Left ventricle myocardium inferior (tissue), 1 donor: ENCODE data around the gene SHB. TPM values are rescaled to one million over a fixed set of nuclear protein-coding genes. Genes with fewer than 3 reads are reported as not detected.

ENCODE experiments used
- DNase-seq: peaks from one replicate; pipeline ENCODE4 v3.0.0-alpha.2; 2020
- H3K27ac ChIP-seq: fragments of 200-600 bp; replicated peaks from 2 replicates; pipeline ENCODE4 v1.8.0; 2021
- H3K27me3 ChIP-seq: fragments of 200-600 bp; 2 replicates; pipeline ENCODE4 v1.8.0; 2021; ENCODE audit warnings: low read depth
- H3K36me3 ChIP-seq: fragments of 200-600 bp; 2 replicates; pipeline ENCODE4 v1.8.0; 2021
- H3K4me1 ChIP-seq: fragments of 200-600 bp; 2 replicates; pipeline ENCODE4 v1.8.0; 2021
- H3K4me3 ChIP-seq: fragments of 200-600 bp; 2 replicates; pipeline ENCODE4 v1.8.0; 2021; ENCODE audit warnings: mild to moderate bottlenecking, moderate library complexity
- H3K9me3 ChIP-seq: fragments of 200-600 bp; replicated peaks from 2 replicates; pipeline ENCODE4 v1.8.0; 2021
- intact Hi-C: fragments of 100-400 bp; cut with micrococcal nuclease; formaldehyde crosslinking; loops from one replicate; pipeline ENCODE4 v1.11.0; 2022
- total RNA-seq: library from RNA; stranded (reverse); fragmentation: NEBNext Ultra II Directional; extraction: Animal tissue kit (Norgen Biotek cat#: 25700); gene quantifications from one replicate; pipeline ENCODE4 v1.2.1, GENCODE V29; 2021
- TF ChIP-seq, protein P1 (sequence below): fragments of 200-600 bp; IDR thresholded peaks from 2 replicates; pipeline ENCODE4 v1.8.0; 2021; ENCODE audit warnings: antibody characterized with exemption, mild to moderate bottlenecking, borderline replicate concordance
- donor health status: DM: no; HTN: yes; CAD: no; lungs with severe emphysema.

SHB gene
- total RNA-seq, 1 donor from 2014 or later: 19.4 TPM

DNA sequence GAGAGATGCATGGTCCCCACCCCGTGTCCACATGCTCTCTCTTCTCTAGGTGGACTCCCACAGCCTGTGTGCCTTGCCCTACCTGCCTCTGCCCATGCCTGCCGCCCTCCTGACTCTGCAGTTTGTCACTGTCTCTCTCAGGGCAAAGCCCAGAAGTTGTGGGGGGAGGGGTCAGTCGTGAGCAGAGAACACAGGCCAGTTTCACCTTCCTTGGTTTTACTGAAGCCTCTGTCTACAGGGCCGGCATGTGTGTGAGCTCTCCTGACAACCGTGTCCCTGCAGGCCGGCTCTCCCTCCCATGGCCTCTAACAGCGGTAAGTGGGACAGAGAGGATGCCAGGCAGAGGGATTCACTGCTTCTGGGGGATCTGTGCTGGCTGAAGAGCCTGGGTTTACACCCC is 121.6 kb downstream of the SHB start:
- TF ChIP-seq, protein P1, sequence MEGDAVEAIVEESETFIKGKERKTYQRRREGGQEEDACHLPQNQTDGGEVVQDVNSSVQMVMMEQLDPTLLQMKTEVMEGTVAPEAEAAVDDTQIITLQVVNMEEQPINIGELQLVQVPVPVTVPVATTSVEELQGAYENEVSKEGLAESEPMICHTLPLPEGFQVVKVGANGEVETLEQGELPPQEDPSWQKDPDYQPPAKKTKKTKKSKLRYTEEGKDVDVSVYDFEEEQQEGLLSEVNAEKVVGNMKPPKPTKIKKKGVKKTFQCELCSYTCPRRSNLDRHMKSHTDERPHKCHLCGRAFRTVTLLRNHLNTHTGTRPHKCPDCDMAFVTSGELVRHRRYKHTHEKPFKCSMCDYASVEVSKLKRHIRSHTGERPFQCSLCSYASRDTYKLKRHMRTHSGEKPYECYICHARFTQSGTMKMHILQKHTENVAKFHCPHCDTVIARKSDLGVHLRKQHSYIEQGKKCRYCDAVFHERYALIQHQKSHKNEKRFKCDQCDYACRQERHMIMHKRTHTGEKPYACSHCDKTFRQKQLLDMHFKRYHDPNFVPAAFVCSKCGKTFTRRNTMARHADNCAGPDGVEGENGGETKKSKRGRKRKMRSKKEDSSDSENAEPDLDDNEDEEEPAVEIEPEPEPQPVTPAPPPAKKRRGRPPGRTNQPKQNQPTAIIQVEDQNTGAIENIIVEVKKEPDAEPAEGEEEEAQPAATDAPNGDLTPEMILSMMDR: no peak
- Histone ChIP-seq H3K27me3 (no peaks in the 10 kb centered on the region), H3K36me3 (peaks cover 34% of the 10 kb centered on the region), H3K9me3 (no peaks in the 10 kb centered on the region), H3K4me3 (no peak overlapping the region), H3K4me1 (peaks cover 89% of the 10 kb centered on the region), H3K27ac (no peak overlapping the region)
- intact Hi-C loops: loop anchor here (10.0 kb wide), 1 partner anchor 117 kb away; the partner anchor contains the start of gene SHB
- DNase-seq: no peak

DNA sequence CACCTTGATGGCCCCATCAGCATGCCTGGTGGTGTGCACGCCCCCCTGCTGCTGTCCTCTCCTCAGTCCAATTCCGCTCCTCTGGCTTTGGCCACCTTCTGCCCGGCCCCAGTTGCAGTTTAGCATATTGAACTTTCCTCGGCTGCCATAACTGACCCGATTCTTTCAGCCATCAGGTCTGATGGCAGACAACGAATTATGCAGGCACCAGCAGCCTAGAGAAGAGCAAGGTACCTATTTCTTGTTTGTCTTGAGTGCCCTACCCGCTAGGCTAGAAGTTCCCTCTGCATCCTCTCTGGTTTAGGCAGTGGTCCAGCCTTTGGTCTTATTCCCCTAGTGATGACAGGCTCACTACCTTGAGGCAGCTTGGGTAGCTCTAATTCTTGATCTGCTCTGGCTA is 122.1 kb downstream of the SHB start:
- TF ChIP-seq, protein P1: no peak
- Histone ChIP-seq H3K36me3 (peaks cover 29% of the 10 kb centered on the region), H3K4me1 (peaks cover 90% of the 10 kb centered on the region), H3K9me3 (no peaks in the 10 kb centered on the region), H3K4me3 (no peak overlapping the region), H3K27me3 (no peaks in the 10 kb centered on the region), H3K27ac (no peak overlapping the region)
- no peak for DNase-seq
- intact Hi-C loops: loop anchor here (10.0 kb wide), 1 partner anchor 118 kb away; the partner anchor contains the start of gene SHB

DNA sequence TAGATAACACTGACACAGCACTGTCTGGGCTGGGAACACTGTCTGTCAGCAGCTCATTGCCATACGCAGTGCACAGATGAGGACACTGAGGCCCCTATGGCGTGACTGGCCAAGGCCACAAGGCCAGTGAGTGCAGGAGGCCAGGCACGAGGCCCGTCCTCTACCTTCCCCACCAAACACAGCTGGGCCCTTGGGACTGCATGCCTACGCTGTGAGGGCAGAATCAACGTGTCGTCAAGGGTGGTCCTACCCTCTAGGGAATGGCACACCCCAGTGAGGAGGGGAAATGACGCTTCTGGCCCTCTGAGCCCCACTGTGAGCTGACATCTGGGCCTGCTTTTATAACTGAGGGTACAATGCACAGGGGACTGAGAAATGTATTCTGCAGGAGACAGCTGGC is 123.0 kb downstream of the SHB start:
- Histone ChIP-seq H3K27me3 (no peaks in the 10 kb centered on the region), H3K4me3 (no peak overlapping the region), H3K36me3 (peaks cover 28% of the 10 kb centered on the region), H3K27ac (no peak overlapping the region), H3K9me3 (no peaks in the 10 kb centered on the region), H3K4me1 (peaks cover 80% of the 10 kb centered on the region)
- DNase-seq: no peak
- TF ChIP-seq, protein P1: no peak
- intact Hi-C loops: loop anchor here (10.0 kb wide), 1 partner anchor 119 kb away; the partner anchor contains the start of gene SHB

DNA sequence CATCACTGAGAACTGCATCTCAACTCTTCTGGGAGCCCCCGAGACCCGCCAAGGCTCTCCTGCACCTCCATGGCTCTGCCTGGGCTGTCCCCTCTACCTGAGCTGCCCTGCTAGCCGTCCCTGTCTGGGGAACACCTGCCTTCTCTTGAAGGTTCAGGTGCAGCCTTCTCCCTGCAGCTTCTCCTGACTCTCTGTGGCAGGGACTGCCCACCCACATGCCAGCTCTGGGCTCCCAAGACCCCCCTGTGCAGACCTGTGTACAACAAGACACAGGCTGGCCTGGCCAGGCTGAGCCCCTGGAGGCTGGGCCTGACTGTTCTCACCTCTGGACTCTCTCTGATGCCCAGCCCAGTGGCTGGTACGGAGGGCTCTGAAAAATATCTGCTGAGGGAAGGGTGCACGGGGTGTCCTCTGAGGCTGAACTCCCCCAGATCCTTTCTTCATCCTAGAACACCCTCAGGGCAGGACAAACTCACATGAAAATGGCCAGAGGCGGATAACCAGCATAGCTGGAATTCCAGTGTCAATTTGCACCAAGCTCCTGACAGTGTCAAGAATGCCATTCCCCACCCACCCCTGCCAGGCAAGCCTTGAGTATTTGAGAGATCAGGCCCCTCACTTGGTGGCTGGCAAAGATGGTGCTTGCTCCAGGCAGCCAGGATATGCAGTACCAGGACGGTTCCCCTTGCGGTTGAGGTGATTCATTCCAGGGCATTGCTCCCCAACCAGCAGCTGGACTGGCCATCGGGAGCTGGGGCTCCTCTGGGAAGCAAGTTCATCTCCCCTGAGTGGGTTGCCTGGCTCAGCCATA is 124.2 kb downstream of the SHB start:
- peaks cover 28% of the 10 kb centered on the region for H3K36me3 ChIP-seq
- no peaks in the 10 kb centered on the region for H3K27me3 ChIP-seq
- intact Hi-C loops: loop anchor here (10.0 kb wide), 1 partner anchor 120 kb away; the partner anchor contains the start of gene SHB
- no peak for DNase-seq
- TF ChIP-seq, protein P1: no peak
- H3K27ac ChIP-seq: no peak overlapping the region
- no peak overlapping the region for H3K4me3 ChIP-seq
- H3K4me1 ChIP-seq: peaks cover 71% of the 10 kb centered on the region
- H3K9me3 ChIP-seq: no peaks in the 10 kb centered on the region

DNA sequence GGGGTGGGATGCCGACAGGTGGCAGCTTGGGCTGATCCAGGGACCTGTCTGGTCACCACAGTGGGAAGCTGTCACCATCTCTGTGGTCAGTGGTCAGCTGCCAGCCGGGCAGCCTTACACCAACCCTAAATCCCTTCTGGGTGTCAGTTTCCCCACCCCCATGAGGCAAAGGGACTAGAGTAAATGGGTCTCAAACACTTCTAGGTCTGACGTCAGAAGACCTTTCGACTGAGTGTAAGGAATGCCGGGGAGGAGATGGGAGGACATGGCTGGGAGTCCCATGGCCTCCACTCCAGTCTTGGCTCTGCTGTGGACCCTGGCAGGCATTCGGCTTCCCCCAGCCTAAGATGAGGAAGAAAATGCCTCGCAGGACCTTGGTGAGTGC is 124.8 kb downstream of the SHB start:
- H3K27ac ChIP-seq: no peak overlapping the region
- H3K9me3 ChIP-seq: no peaks in the 10 kb centered on the region
- TF ChIP-seq, protein P1: no peak
- H3K4me3 ChIP-seq: no peak overlapping the region
- H3K27me3 ChIP-seq: no peaks in the 10 kb centered on the region
- peaks cover 71% of the 10 kb centered on the region for H3K4me1 ChIP-seq
- intact Hi-C loops: loop anchor here (10.0 kb wide), 1 partner anchor 121 kb away; the partner anchor contains the start of gene SHB
- DNase-seq: no peak
- H3K36me3 ChIP-seq: peaks cover 28% of the 10 kb centered on the region
